ENCODE results near the gene COL26A1. TPM values are rescaled to one million over a fixed set of nuclear protein-coding genes. Genes with fewer than 3 reads are reported as not detected.

Gene COL26A1
- total and polyA plus RNA-seq, 7 experiments from 2014 or later = 0.24 TPM; not detected in 6

- Histone ChIP-seq H3K4me1 (ENCODE audit: control insufficient read depth in 2 of 2, insufficient read depth in 2 of 2, low read length in 2 of 2) (no peaks in the 10 kb centered on the region), H3K9me3 (ENCODE audit: control insufficient read depth in 2 of 3, low read length in 3 of 3) (no peaks in the 10 kb centered on the region), H3K4me3 (ENCODE audit: low read length) (no peak overlapping the region), H3K27ac (ENCODE audit: low read depth, low read length) (no peak overlapping the region), H3K36me3 (ENCODE audit: control insufficient read depth in 2 of 3, insufficient read depth in 3 of 3, low read length in 3 of 3) (no peaks in the 10 kb centered on the region), H3K27me3 (ENCODE audit: control insufficient read depth in 2 of 2, insufficient read depth in 2 of 2, low read length in 2 of 2) (no peaks in the 10 kb centered on the region)
- Mint-ChIP-seq H3K36me3 (no peaks in the 10 kb centered on the region), H3K27ac (no peak overlapping the region), H3K4me3 (no peak overlapping the region), H3K4me1 (no peaks in the 10 kb centered on the region), H3K9me3 (peaks cover 0 to 1% (median 0%) of the 10 kb centered on the region in 11 donors), H3K27me3 (peaks cover 0 to 10% (median 4%) of the 10 kb centered on the region in 5 donors)
- DNase-seq (no peak), ATAC-seq (no peak)
- ChIA-PET CTCF (interaction anchor here (0.6 to 0.7 kb wide), 2 partner anchors 82 to 138 kb away, joined by 3 to 4 read pairs; no protein-coding TSS in a partner anchor), POLR2A (no interaction called here)
- intact Hi-C loops (cut with micrococcal nuclease) = no loop called here
Observed at GRCh38 chr7:101536668-101537067, 174.0 kb downstream of the COL26A1 start.

DNA sequence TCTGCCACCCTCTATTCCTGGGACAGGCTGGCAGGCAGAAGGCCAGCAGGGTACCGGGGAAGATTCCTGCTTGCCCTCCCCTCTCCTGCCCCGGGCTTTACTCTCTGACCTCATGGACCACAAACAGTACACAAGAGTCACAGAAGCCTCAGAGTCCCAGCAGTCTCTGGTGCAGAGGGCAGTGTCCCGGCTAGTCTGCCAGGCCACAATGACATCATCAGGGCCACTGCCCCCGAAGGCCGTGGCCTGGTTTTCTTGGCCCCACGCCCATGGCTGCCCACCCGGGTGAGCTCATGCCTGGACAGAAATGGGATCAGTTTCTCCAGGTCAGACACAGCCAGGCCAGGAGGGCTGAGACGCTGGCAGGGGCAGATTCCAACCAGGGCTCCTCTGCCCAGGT, 174.5 kb downstream of the COL26A1 start:
- no peak for DNase-seq
- Histone ChIP-seq H3K27me3 (ENCODE audit: control insufficient read depth in 2 of 2, insufficient read depth in 2 of 2, low read length in 2 of 2) (no peaks in the 10 kb centered on the region), H3K27ac (ENCODE audit: low read depth, low read length) (no peak overlapping the region), H3K36me3 (ENCODE audit: control insufficient read depth in 2 of 3, insufficient read depth in 3 of 3, low read length in 3 of 3) (no peaks in the 10 kb centered on the region), H3K4me3 (ENCODE audit: low read length) (no peak overlapping the region), H3K4me1 (ENCODE audit: control insufficient read depth in 2 of 2, insufficient read depth in 2 of 2, low read length in 2 of 2) (no peaks in the 10 kb centered on the region), H3K9me3 (ENCODE audit: control insufficient read depth in 2 of 3, low read length in 3 of 3) (no peaks in the 10 kb centered on the region)
- POLR2A ChIA-PET = no interaction called here
- CTCF ChIA-PET = no interaction called here
- Mint-ChIP-seq H3K9me3 (peaks cover 0 to 1% (median 0%) of the 10 kb centered on the region in 11 donors), H3K4me3 (no peak overlapping the region), H3K36me3 (no peaks in the 10 kb centered on the region), H3K4me1 (no peaks in the 10 kb centered on the region), H3K27me3 (peaks cover 0 to 9% (median 4%) of the 10 kb centered on the region in 5 donors), H3K27ac (no peak overlapping the region)
- intact Hi-C loops (cut with micrococcal nuclease) = no loop called here
- no peak for ATAC-seq

- intact Hi-C loops (cut with micrococcal nuclease) = no loop called here
- Histone ChIP-seq H3K27me3 (ENCODE audit: control insufficient read depth in 2 of 2, insufficient read depth in 2 of 2, low read length in 2 of 2) (no peaks in the 10 kb centered on the region), H3K4me1 (ENCODE audit: control insufficient read depth in 2 of 2, insufficient read depth in 2 of 2, low read length in 2 of 2) (no peaks in the 10 kb centered on the region), H3K27ac (ENCODE audit: low read depth, low read length) (no peak overlapping the region), H3K36me3 (ENCODE audit: control insufficient read depth in 2 of 3, insufficient read depth in 3 of 3, low read length in 3 of 3) (no peaks in the 10 kb centered on the region), H3K4me3 (ENCODE audit: low read length) (no peak overlapping the region), H3K9me3 (ENCODE audit: control insufficient read depth in 2 of 3, low read length in 3 of 3) (no peaks in the 10 kb centered on the region)
- Mint-ChIP-seq H3K9me3 (no peaks in the 10 kb centered on the region), H3K36me3 (no peaks in the 10 kb centered on the region), H3K27me3 (peaks cover 0 to 5% (median 2%) of the 10 kb centered on the region in 5 donors), H3K4me3 (no peak overlapping the region), H3K27ac (no peak overlapping the region), H3K4me1 (peaks cover 0 to 5% (median 0%) of the 10 kb centered on the region in 7 donors)
- ChIA-PET POLR2A (no interaction called here), CTCF (interaction anchor here (0.6 kb wide), 1 partner anchor 790 kb away, joined by 4 read pairs; no protein-coding TSS in a partner anchor)
- DNase-seq = no peak
- no peak for ATAC-seq
Observed at GRCh38 chr7:101537935-101538595, 175.4 kb downstream of the COL26A1 start.

GRCh38 chr7:101538596-101539459, 176.2 kb downstream of the COL26A1 start:
- Mint-ChIP-seq H3K9me3 (no peaks in the 10 kb centered on the region), H3K36me3 (no peaks in the 10 kb centered on the region), H3K4me1 (peaks cover 0 to 5% (median 0%) of the 10 kb centered on the region in 7 donors), H3K27me3 (peaks cover 0 to 5% (median 0%) of the 10 kb centered on the region in 5 donors), H3K4me3 (no peak overlapping the region), H3K27ac (peak overlapping the region in 1 of 9 donors; percentile 51)
- Histone ChIP-seq H3K9me3 (ENCODE audit: control insufficient read depth in 2 of 3, low read length in 3 of 3) (no peaks in the 10 kb centered on the region), H3K27me3 (ENCODE audit: control insufficient read depth in 2 of 2, insufficient read depth in 2 of 2, low read length in 2 of 2) (no peaks in the 10 kb centered on the region), H3K36me3 (ENCODE audit: control insufficient read depth in 2 of 3, insufficient read depth in 3 of 3, low read length in 3 of 3) (no peaks in the 10 kb centered on the region), H3K4me3 (ENCODE audit: low read length) (no peak overlapping the region), H3K4me1 (ENCODE audit: control insufficient read depth in 2 of 2, insufficient read depth in 2 of 2, low read length in 2 of 2) (no peaks in the 10 kb centered on the region), H3K27ac (ENCODE audit: low read depth, low read length) (no peak overlapping the region)
- ATAC-seq = peak; percentile 62
- ChIA-PET POLR2A (no interaction called here), CTCF (no interaction called here)
- intact Hi-C loops (cut with micrococcal nuclease) = no loop called here
- peak; percentile 7 to 72 (median 39) for DNase-seq

- H3K27ac Mint-ChIP-seq = no peak overlapping the region
- H3K36me3 Mint-ChIP-seq = no peaks in the 10 kb centered on the region
- intact Hi-C loops (cut with micrococcal nuclease) = loop anchor here in 1 of 2 donors (5.0 kb wide), 1 partner anchor 853 kb away; no protein-coding TSS in a partner anchor
- Histone ChIP-seq H3K4me1 (ENCODE audit: control insufficient read depth in 2 of 2, insufficient read depth in 2 of 2, low read length in 2 of 2) (no peaks in the 10 kb centered on the region), H3K9me3 (ENCODE audit: control insufficient read depth in 2 of 3, low read length in 3 of 3) (no peaks in the 10 kb centered on the region), H3K27ac (ENCODE audit: low read depth, low read length) (no peak overlapping the region), H3K4me3 (ENCODE audit: low read length) (no peak overlapping the region), H3K27me3 (ENCODE audit: control insufficient read depth in 2 of 2, insufficient read depth in 2 of 2, low read length in 2 of 2) (no peaks in the 10 kb centered on the region), H3K36me3 (ENCODE audit: control insufficient read depth in 2 of 3, insufficient read depth in 3 of 3, low read length in 3 of 3) (no peaks in the 10 kb centered on the region)
- ATAC-seq = no peak
- peaks cover 0 to 5% (median 0%) of the 10 kb centered on the region in 5 donors for H3K27me3 Mint-ChIP-seq
- H3K4me1 Mint-ChIP-seq = peaks cover 0 to 5% (median 0%) of the 10 kb centered on the region in 7 donors
- ChIA-PET POLR2A (no interaction called here), CTCF (no interaction called here)
- no peaks in the 10 kb centered on the region for H3K9me3 Mint-ChIP-seq
- no peak overlapping the region for H3K4me3 Mint-ChIP-seq
- no peak for DNase-seq
Observed at GRCh38 chr7:101539784-101540183, 177.1 kb downstream of the COL26A1 start.

DNA sequence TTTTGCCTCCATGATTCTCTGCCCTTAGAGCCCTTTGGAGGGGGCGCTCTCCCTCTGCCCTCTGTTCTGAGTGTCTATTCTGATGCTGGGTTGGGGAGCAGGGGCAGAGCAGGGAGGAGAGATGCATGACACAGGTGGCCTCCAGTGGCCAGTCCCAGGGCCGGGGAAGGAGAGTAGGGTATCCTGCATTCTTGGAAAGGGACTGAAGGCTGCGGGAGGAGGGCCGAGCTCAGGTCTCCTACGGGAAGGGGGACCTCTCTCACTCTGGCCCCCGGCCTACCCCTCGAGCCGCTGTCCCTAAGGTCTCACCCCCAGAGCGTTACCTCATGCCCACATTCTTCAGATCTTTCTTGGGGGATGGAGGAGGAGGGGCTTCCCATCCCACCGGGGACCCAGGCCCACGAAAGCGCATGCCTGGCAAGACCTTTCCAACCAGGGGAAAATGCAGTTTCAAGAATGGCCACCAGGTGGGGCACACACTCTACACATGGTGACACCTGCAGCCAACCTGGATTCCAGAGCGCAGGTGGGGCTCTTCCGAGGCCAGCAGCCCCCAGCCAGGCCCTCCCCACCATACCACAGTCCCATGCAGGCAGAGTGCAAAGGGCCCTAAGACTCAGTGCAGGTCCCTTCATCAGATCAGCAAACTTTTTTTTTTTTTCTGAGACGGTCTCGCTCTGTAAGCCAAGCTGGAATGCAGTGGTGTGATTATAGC, 180.0 kb downstream of the COL26A1 start:
- Mint-ChIP-seq H3K9me3 (no peaks in the 10 kb centered on the region), H3K4me1 (peaks cover 0 to 5% (median 0%) of the 10 kb centered on the region in 7 donors), H3K27me3 (peaks cover 0 to 5% (median 0%) of the 10 kb centered on the region in 5 donors), H3K36me3 (no peaks in the 10 kb centered on the region), H3K4me3 (no peak overlapping the region), H3K27ac (no peak overlapping the region)
- H3K4me3 ChIP-seq (ENCODE audit: low read length) = no peak overlapping the region
- intact Hi-C loops (cut with micrococcal nuclease) = loop anchor here (1.0 to 5.0 kb wide), 6 partner anchors 60 to 850 kb away; no protein-coding TSS in a partner anchor
- no peaks in the 10 kb centered on the region for H3K9me3 ChIP-seq (ENCODE audit: control insufficient read depth in 2 of 3, low read length in 3 of 3)
- H3K27ac ChIP-seq (ENCODE audit: low read depth, low read length) = no peak overlapping the region
- CTCF ChIA-PET = interaction anchor here (0.6 to 3.0 kb wide), 10 partner anchors 9 to 849 kb away, joined by 3 to 29 read pairs (median 3); no protein-coding TSS in a partner anchor
- no peaks in the 10 kb centered on the region for H3K36me3 ChIP-seq (ENCODE audit: control insufficient read depth in 2 of 3, insufficient read depth in 3 of 3, low read length in 3 of 3)
- H3K27me3 ChIP-seq (ENCODE audit: control insufficient read depth in 2 of 2, insufficient read depth in 2 of 2, low read length in 2 of 2) = no peaks in the 10 kb centered on the region
- POLR2A ChIA-PET = no interaction called here
- DNase-seq = peak; percentile 36 to 77 (median 61)
- H3K4me1 ChIP-seq (ENCODE audit: control insufficient read depth in 2 of 2, insufficient read depth in 2 of 2, low read length in 2 of 2) = no peaks in the 10 kb centered on the region
- peak; percentile 71 for ATAC-seq

Measured in naive thymus-derived CD4-positive, alpha-beta T cell (primary cell).